HG03135 (cell line): ENCODE results near the gene DLG1.

ENCODE experiments used
- ATAC-seq: cut with Tn5 transposase; IDR thresholded peaks from one replicate; pipeline ENCODE4 v1.9.1; 2021; ENCODE audit warnings: mild to moderate bottlenecking, moderate library complexity; ENCODE audit not compliant: unreplicated experiment

Gene DLG1

GRCh38 chr3:197320582-197320981, 22.2 kb upstream of the DLG1 start:
- ATAC-seq = no peak

GRCh38 chr3:197317250-197317963, 19.0 kb upstream of the DLG1 start:
- no peak for ATAC-seq

- no peak for ATAC-seq
These were observed 14.0 kb upstream of the DLG1 start for GRCh38 chr3:197312431-197312830.

- ATAC-seq = no peak
These were observed 13.2 kb upstream of the DLG1 start for GRCh38 chr3:197311591-197311990.

GRCh38 chr3:197309528-197310361, 11.3 kb upstream of the DLG1 start:
- no peak for ATAC-seq

- no peak for ATAC-seq
These were observed 10.2 kb upstream of the DLG1 start for GRCh38 chr3:197308591-197308990.

GRCh38 chr3:197306374-197307086, 8.1 kb upstream of the DLG1 start:
- no peak for ATAC-seq

GRCh38 chr3:197305854-197306253, 7.4 kb upstream of the DLG1 start:
- ATAC-seq = peak; percentile 93

GRCh38 chr3:197303452-197303851, 5.0 kb upstream of the DLG1 start:
- no peak for ATAC-seq

- ATAC-seq = no peak
These were observed 4.4 kb upstream of the DLG1 start for GRCh38 chr3:197302696-197303341.

- ATAC-seq = no peak
These were observed 3.6 kb upstream of the DLG1 start for GRCh38 chr3:197302033-197302432.

GRCh38 chr3:197300361-197300760, 1.9 kb upstream of the DLG1 start:
- ATAC-seq = no peak

- ATAC-seq = no peak
These were observed 788 bp upstream of the DLG1 start for GRCh38 chr3:197298945-197299854.

- ATAC-seq = peak; percentile 72
These were observed 704 bp downstream of the DLG1 start for GRCh38 chr3:197297476-197298340.

- ATAC-seq = no peak
These were observed 1.4 kb downstream of the DLG1 start for GRCh38 chr3:197297002-197297401.

GRCh38 chr3:197296545-197296944, 1.9 kb downstream of the DLG1 start:
- ATAC-seq = no peak

GRCh38 chr3:197295871-197296270, 2.5 kb downstream of the DLG1 start:
- no peak for ATAC-seq

GRCh38 chr3:197293605-197294237, 4.7 kb downstream of the DLG1 start:
- ATAC-seq = no peak

GRCh38 chr3:197292648-197293047, 5.8 kb downstream of the DLG1 start:
- ATAC-seq = no peak
